IPS-11a (cell line): Measurements from ENCODE around the gene INHBC.

Source experiments
- H3K4me3 ChIP-seq: one replicate; pipeline ENCODE4 v1.5.1; 2013; ENCODE audit warnings: low read depth, low read length, control low read depth

INHBC gene

DNA sequence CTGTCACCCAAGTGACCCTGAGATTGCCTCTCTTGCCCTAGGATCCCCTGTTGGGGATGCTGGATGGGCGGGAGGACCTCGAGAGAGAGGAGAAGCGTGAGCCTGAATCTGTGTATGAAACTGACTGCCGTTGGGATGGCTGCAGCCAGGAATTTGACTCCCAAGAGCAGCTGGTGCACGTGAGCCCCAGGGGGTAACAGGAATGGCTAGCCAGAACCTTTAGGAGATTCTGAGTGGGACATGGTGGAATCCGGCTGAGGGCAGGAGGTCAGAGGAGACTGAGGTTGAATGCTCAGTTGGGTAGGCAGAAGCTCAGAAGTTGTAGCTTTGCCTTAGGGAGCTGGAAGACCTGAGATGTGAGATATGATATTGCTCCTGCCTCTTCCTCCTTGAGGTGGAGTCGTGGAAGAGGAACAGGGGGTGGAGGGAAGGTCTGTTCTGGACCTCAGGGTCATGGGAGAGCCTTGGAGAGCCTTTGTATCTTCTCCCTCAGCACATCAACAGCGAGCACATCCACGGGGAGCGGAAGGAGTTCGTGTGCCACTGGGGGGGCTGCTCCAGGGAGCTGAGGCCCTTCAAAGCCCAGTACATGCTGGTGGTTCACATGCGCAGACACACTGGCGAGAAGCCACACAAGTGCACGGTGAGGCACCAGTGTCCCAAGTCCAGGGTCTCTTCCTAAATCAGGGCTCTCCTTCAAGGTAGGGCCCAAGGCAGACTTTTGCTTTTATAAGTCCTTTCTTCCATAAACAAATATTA is 31.3 kb downstream of the INHBC start:
- no peak overlapping the region for H3K4me3 ChIP-seq

DNA sequence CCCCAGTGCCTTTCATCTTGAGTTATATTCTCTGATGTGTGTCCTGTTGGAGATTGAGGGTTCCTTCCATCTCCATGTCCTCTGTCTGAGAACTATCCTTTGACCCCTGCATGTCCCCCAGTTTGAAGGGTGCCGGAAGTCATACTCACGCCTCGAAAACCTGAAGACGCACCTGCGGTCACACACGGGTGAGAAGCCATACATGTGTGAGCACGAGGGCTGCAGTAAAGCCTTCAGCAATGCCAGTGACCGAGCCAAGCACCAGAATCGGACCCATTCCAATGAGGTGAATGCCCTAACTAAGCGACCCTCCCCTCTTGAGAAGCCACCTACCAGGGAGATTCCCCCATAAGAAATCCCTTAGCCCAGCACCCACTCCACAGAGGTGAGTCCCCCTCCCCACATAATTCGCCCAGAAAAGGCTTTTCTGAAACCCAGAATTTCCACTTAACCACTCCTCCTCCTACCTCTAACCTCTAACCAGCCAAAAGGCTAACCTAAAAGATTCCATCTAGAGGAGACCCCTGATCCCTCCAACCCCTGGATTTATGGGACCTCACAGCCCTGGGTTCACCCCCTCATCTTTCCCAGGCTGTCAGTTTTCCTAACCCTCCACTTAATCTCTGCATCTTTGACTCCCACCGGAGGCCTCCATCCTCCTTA is 32.8 kb downstream of the INHBC start:
- no peak overlapping the region for H3K4me3 ChIP-seq

DNA sequence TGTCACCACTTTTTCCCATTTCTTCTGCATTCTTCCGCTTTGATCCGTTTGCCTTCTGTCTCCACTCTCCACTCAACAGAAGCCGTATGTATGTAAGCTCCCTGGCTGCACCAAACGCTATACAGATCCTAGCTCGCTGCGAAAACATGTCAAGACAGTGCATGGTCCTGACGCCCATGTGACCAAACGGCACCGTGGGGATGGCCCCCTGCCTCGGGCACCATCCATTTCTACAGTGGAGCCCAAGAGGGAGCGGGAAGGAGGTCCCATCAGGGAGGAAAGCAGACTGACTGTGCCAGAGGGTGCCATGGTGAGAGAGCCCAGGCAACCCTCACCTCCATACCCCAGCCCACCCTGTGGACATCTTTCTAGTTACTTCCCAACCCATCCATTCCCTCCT is 33.3 kb downstream of the INHBC start:
- no peak overlapping the region for H3K4me3 ChIP-seq

DNA sequence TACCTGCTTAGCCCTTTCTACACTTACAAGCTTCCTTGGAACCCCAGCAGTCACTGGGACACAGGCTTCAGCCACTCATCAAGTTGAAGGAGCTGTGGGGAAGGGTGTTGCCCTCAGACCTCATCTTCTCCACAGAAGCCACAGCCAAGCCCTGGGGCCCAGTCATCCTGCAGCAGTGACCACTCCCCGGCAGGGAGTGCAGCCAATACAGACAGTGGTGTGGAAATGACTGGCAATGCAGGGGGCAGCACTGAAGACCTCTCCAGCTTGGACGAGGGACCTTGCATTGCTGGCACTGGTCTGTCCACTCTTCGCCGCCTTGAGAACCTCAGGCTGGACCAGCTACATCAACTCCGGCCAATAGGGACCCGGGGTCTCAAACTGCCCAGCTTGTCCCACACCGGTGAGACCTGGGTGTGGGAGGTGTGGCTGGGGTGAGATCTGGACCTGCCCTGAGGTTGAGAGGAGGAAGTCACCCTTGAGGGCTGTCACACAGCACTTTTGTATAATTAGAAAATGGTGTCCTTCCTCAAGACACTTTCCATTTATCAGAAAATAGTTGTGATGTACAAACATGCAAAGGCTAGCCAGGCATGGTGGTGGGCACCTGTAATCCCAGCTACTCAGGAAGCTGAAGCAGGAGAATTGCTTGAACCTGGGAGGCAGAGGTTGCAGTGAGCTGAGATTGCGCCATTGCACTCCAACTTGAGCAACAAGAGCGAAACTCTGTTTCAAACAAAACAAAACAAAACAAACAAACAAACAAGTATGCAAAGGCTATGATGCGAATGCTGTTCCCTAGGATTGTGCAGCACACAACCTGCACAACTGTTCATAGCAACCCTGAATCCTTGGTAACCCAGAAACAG is 34.9 kb downstream of the INHBC start:
- H3K4me3 ChIP-seq, result no peak overlapping the region

DNA sequence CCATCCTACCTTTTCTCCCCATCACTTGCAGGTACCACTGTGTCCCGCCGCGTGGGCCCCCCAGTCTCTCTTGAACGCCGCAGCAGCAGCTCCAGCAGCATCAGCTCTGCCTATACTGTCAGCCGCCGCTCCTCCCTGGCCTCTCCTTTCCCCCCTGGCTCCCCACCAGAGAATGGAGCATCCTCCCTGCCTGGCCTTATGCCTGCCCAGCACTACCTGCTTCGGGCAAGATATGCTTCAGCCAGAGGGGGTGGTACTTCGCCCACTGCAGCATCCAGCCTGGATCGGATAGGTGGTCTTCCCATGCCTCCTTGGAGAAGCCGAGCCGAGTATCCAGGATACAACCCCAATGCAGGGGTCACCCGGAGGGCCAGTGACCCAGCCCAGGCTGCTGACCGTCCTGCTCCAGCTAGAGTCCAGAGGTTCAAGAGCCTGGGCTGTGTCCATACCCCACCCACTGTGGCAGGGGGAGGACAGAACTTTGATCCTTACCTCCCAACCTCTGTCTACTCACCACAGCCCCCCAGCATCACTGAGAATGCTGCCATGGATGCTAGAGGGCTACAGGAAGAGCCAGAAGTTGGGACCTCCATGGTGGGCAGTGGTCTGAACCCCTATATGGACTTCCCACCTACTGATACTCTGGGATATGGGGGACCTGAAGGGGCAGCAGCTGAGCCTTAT is 35.8 kb downstream of the INHBC start:
- no peak overlapping the region for H3K4me3 ChIP-seq

DNA sequence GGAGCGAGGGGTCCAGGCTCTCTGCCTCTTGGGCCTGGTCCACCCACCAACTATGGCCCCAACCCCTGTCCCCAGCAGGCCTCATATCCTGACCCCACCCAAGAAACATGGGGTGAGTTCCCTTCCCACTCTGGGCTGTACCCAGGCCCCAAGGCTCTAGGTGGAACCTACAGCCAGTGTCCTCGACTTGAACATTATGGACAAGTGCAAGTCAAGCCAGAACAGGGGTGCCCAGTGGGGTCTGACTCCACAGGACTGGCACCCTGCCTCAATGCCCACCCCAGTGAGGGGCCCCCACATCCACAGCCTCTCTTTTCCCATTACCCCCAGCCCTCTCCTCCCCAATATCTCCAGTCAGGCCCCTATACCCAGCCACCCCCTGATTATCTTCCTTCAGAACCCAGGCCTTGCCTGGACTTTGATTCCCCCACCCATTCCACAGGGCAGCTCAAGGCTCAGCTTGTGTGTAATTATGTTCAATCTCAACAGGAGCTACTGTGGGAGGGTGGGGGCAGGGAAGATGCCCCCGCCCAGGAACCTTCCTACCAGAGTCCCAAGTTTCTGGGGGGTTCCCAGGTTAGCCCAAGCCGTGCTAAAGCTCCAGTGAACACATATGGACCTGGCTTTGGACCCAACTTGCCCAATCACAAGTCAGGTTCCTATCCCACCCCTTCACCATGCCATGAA is 36.5 kb downstream of the INHBC start:
- H3K4me3 ChIP-seq, result no peak overlapping the region

DNA sequence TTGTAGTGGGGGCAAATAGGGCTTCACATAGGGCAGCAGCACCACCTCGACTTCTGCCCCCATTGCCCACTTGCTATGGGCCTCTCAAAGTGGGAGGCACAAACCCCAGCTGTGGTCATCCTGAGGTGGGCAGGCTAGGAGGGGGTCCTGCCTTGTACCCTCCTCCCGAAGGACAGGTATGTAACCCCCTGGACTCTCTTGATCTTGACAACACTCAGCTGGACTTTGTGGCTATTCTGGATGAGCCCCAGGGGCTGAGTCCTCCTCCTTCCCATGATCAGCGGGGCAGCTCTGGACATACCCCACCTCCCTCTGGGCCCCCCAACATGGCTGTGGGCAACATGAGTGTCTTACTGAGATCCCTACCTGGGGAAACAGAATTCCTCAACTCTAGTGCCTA is 37.1 kb downstream of the INHBC start:
- H3K4me3 ChIP-seq, result no peak overlapping the region

DNA sequence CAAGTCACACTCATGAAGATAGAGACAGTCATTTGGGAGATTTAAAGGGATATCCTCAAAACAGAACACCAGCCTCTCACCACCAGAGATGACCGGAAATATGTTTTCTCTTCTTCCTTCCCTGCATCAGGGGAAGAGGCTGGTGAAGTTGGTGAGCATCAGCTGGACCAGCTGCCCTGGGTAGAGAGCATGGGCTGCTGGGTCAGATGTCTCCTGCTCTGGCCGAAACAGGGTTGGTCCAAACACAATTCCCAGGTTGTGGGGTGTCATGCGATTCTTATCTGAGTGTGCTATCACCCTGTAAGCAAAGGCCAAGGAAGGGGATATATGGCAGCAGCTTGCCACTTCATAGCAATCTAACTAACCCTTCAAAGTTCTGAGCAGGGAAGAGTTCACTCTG is 37.8 kb downstream of the INHBC start:
- no peak overlapping the region for H3K4me3 ChIP-seq

DNA sequence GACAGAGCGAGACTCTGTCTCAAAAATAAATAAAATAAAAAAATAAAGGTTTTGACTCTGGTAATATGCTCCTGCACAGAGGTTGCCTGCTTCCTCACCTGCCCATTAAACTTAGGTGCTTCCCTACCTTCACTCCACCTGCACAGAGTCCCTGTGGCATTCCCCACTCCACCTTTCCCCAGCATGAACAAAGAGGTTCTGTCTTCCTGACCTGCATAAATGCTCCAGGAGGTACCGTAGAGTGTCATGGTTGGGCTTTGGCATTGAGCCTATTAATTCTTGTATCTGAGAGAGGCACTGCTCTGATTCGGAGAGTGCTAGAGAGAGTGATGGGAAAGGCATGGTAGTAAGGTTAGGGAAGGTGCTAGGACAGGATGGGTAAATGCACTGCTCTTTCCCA is 38.8 kb downstream of the INHBC start:
- H3K4me3 ChIP-seq, result no peak overlapping the region

DNA sequence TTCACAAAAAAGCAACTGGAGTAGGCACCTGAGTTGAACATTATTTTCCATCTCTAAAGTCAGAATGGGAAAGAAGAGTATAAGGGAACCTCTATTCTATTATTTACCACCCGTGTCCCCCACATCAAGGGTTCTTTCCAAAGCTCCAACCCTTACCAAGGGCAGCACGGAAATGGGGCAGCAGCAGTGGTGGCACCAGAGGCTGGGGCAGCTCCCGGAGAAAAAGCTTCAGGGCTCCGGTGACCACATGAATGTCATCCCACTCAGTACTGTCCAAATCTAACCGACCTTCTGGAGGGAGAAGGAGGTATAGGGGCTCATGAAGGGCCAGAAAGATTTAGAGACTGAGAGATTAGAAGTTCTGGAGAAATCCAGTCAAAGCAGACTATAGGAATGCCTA is 39.3 kb downstream of the INHBC start:
- no peak overlapping the region for H3K4me3 ChIP-seq

DNA sequence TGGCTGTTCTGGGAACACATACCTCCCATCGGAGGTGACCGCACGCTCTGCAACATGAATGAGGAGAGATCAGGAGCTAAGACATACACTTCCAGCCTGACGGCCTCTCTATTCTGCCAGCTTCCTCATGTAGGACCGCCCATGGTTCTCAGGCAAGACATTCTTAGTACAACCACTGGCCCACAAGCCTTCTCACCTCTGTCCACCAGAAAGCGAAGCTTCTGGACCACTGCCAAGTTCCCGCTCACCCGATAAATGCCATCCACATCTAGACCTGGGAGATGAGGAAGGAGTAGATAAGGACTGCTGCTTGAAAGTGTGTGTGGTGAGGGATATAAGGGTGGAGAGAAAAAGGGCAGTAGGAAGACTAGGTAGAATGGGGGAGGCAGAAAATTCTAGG is 39.8 kb downstream of the INHBC start:
- no peak overlapping the region for H3K4me3 ChIP-seq

DNA sequence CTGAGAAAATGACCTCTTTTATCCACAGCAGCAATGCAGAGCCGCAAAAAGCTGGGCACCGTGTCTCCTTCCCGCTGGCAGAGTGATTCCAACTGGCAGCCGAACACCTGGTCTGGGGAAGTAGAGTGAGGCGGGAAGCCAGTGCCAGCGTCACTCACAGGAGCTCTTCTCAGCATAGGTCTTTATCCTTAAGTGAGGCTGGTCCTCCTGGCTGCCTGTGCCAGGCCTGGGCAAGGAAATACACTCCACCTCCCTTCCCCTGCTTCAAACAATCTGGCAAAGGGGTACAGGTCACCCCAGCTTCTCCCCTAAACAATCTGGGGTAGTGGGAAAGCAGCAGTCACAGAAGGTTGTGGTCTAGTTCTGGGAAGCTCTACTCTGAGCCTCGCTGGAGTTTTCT is 40.3 kb downstream of the INHBC start:
- H3K4me3 ChIP-seq, result no peak overlapping the region

DNA sequence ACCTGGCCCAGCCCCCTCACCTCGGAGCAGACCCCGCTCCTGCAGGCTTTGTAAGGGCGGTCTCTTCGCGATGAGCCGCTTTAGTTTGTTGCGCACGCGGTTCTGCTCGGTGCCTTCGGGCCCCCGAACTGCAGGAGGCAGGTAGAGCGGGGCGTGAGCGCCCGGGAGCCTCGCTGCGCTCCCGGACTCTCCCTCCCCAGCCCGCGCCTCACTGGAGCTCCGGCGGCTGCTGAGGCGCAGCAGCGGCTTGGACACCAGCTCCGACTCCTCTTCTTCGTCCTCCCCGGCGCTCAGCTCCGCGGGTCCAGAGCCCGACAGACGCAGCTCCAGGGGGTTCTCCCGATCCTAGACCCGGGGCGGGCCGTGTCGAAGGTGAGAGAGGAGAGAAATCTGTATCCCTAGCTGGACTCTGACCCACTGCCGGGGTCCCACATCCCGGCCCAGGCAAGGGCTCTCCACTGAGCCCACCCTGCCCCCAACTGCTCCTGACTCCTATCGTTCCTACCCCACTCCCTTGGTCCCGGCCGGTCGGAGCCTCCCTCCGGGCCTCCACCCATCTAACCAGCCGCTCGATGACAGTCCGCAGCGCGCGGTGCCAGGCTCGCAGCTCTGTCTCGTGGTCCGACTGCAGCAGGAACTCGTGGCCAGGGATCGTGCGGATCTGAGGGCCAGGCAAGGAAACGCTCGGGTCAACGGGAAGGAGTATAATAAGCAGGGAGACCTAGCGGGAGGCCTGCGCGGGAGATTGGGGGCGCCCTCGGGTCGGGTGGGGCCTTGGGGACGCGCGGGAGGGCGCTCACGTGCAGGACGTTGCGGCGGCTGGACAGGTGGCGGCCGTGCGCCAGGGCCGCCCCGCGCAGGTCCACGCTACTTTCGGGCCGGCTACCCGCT is 40.9 kb downstream of the INHBC start:
- H3K4me3 ChIP-seq, result peak overlapping the region; percentile 25

DNA sequence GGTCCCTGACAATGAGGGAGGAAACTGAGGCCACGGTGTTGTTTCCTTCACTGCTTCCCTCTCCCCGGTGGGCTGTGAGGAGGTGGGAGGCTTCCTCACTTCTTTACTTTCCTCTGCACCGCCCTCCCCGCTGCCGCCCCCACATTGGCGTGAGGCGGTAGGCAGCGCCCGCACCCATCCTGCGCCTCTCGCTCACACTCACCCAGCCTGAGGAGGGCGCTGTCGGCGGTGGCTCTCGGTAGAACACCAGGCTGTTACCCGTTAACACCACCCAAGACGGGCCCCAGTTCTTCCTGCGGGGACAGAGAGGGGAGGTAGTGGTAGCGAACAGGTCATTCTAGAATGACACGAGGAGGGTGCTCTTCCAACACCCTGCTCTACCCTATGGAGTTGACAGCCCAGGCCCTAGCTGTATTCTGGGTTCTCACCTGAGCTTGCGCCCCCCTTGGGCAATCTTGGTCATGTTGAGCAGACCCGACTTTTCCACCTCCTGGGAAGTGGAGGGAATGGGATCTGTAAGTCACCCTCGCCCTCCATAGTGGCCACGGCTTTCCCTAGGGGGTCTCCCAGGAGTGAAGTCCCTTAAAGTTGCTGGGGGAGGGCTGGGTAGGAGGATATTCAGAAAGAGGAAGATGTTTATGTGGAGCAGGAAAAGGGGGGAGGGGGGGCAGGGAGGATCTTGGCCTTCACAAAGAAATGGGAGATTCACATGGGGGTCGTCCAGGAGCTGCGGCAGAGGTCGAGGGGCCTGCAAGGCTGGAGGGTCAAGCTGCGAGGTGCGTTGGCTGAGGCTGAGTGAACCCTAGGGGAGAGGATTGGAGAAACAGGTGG is 41.8 kb downstream of the INHBC start:
- H3K4me3 ChIP-seq, result peak overlapping the region; percentile 25

DNA sequence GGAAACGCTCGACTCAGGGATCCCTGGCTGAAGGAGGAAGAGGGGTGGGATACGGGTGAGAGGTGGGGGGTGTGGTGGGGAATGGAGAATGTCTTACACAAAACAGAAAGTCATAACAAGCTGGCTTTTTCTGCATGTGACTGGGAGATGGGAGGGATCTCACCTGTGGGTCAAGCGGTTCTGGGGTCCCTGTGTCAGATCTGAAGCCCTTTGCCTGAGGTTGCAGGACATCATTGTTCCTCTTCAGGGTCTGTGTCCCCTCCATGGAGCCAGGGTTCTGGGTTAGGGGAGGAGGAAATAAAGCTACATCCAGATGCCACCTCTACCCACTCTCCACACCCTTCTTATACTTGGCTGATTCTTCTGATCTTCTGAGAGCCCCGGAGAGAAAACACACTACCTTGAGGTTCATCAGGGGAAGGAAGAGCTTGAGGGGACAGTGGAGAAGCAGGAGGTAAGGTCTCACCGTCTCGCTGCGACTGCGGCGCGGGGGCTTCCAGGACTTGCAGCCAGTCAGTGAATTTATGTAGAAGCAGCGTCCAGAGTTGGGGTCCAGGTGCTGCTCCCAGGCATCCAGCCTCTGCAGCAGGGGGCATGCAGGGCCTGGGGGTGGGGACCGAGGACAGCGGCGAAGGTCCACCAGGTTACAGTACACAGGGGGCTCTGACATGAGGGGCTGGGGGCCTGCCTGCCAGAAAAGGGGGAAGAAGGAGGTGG is 42.6 kb downstream of the INHBC start:
- no peak overlapping the region for H3K4me3 ChIP-seq

DNA sequence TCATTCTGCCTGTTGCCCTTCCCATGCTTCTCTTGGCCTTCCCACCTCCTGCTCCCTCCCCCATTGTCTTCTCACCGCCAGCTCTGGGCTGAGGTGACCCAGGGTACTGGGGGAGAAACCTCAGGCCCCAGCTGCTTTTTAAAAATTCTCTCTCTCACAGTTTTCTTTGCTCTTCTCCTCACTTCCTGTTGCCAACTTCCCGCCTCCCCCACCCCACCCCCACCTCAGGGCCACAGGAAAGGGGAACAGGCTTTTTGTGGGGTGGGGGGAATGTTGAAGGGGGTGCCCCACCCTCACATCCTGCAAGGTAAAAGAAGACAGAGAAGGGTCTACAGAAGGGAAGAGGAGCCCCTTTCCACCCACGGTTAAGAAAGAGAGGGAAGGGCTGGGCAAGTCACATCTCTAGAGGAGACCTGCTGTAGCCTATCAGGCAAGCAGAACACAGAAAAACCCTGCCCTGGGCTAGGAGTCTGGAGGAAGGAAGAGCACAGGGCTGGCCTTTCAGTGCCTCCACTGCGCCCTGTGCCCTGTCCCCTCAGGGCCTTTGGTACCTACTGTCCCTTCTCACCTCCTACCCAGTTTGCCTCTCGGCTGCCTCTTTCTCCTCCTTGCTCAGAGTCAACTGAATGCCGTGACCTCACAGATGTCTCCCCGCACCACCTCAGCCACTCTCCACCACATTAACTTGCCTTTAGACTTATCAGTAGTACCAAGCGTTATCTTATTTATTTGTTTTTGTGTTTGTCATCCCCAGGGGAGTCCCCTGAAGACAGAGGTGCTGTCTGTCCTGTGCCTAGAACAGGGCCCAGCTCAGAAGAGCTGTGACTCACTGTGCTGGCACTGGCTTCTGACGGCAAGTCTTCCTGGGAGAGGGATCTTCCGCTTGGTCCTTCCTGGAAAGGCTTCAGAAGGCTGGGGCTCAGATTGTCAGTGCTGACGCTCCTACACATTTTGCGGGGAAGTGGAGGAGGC is 43.4 kb downstream of the INHBC start:
- H3K4me3 ChIP-seq, result no peak overlapping the region

DNA sequence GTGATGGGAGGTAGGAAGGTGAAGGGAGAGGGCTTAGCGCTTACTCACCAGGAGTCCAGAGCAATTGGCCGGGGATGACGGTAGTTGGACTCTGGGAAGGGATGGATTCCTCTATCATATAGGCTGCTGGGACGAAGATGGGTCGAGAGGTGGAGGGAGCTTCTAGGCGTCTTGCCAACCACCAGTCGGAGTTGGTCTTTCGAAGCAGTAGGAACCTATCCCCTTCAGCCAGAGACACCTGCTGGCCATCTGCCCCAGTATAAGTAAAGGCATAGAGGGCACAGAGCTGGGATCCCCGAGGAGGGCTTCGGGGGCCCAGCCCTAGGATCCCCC is 44.4 kb downstream of the INHBC start:
- no peak overlapping the region for H3K4me3 ChIP-seq
